ENCODE results near the gene PAPPA. TPM values are rescaled to one million over a fixed set of nuclear protein-coding genes. Genes with fewer than 3 reads are reported as not detected.

PAPPA gene
- total and polyA plus RNA-seq, 2 of the 8 experiments (the other 6 are each of a cell fraction or from before 2014, with no cell fraction given): 0.18 to 0.63 TPM

GRCh38 chr9:116157436-116158138 is 4.0 kb downstream of the PAPPA start:
- peaks cover 4 to 22% (median 8%) of the 10 kb centered on the region in 4 experiments; a peak in 5 of 7 replicates for H3K4me1 ChIP-seq (replicated peaks in 1 of 4; ENCODE audit: control insufficient read depth in 3 of 4, insufficient read depth in 4 of 4, low read length in 3 of 4)
- H3K4me2 ChIP-seq (ENCODE audit: insufficient read depth in 1 of 2, low read depth in 2 of 2, low read length in 2 of 2): peak overlapping the region; percentile 75 to 95
- no peaks in the 10 kb centered on the region for H3K9me3 ChIP-seq (ENCODE audit: insufficient read depth in 2 of 2, low read depth in 1 of 2, low read length in 1 of 2)
- H3K4me3 ChIP-seq (ENCODE audit: extremely low read depth in 1 of 4, insufficient read depth in 2 of 4, low read depth in 3 of 4, low read length in 4 of 4): peak overlapping the region in 3 of 4 experiments; percentile 26 to 55 (median 33); a peak in 4 of 8 replicates
- no peak for FAIRE-seq
- no peak for TF ChIP-seq FOSL1 (IDR thresholded peaks at IDR 0.05; ENCODE audit: insufficient read depth, low read depth, low read length)
- no peak for TF ChIP-seq RAD21 (IDR thresholded peaks at IDR 0.05 in 1 of 2, conservative IDR thresholded peaks at IDR 0.05 in 1 of 2; ENCODE audit: low read depth in 2 of 2, low read length in 2 of 2)
- TF ChIP-seq EGR1 (IDR thresholded peaks at IDR 0.05; ENCODE audit: borderline replicate concordance, low read depth, low read length): no peak
- no peak for TF ChIP-seq PHF8 (conservative IDR thresholded peaks at IDR 0.05; ENCODE audit: low read depth, low read length)
- TF ChIP-seq, protein P1, sequence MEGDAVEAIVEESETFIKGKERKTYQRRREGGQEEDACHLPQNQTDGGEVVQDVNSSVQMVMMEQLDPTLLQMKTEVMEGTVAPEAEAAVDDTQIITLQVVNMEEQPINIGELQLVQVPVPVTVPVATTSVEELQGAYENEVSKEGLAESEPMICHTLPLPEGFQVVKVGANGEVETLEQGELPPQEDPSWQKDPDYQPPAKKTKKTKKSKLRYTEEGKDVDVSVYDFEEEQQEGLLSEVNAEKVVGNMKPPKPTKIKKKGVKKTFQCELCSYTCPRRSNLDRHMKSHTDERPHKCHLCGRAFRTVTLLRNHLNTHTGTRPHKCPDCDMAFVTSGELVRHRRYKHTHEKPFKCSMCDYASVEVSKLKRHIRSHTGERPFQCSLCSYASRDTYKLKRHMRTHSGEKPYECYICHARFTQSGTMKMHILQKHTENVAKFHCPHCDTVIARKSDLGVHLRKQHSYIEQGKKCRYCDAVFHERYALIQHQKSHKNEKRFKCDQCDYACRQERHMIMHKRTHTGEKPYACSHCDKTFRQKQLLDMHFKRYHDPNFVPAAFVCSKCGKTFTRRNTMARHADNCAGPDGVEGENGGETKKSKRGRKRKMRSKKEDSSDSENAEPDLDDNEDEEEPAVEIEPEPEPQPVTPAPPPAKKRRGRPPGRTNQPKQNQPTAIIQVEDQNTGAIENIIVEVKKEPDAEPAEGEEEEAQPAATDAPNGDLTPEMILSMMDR (IDR thresholded peaks at IDR 0.05; ENCODE audit: control extremely low read depth in 1 of 3, insufficient read depth in 1 of 3, low read depth in 1 of 3, low read length in 3 of 3): no peak
- no peak for TF ChIP-seq RXRA (IDR thresholded peaks at IDR 0.05; ENCODE audit: insufficient read depth, low read depth, low read length)
- no peak for TF ChIP-seq RBBP5 (IDR thresholded peaks at IDR 0.05; ENCODE audit: borderline replicate concordance, low read depth, low read length)
- TF ChIP-seq SIN3A (conservative IDR thresholded peaks at IDR 0.05 in 1 of 2, IDR thresholded peaks at IDR 0.05 in 1 of 2; ENCODE audit: low read depth in 1 of 2, low read length in 2 of 2): no peak
- H3K79me1 ChIP-seq (ENCODE audit: low read depth, low read length): no peaks in the 10 kb centered on the region
- no peak overlapping the region for H3K27ac ChIP-seq (ENCODE audit: low read depth, low read length)
- no peak overlapping the region for H2AFZ ChIP-seq (ENCODE audit: low read length)
- H2BK5ac ChIP-seq (ENCODE audit: low read depth, low read length): no peak overlapping the region
- no peak overlapping the region for H3K9ac ChIP-seq (replicated peaks in 1 of 4; ENCODE audit: extremely low read depth in 1 of 4, low read depth in 3 of 4, low read length in 3 of 4)
- DNase-seq (ENCODE audit: low read depth in 1 of 2, low spot score in 2 of 2): no peak
- H3K23me2 ChIP-seq (ENCODE audit: low read depth, low read length): peaks cover 22% of the 10 kb centered on the region
- CTCF ChIA-PET (ENCODE audit: partially characterized antibody): interaction anchor here (0.6 to 2.2 kb wide), 3 partner anchors 9 to 198 kb away, joined by 3 to 7 read pairs (median 3); no protein-coding TSS in a partner anchor
- no peak overlapping the region for H3K56ac ChIP-seq (replicated peaks; ENCODE audit: insufficient read length, low read depth, low read length)
- H4K20me1 ChIP-seq (replicated peaks in 1 of 2; ENCODE audit: control insufficient read depth in 1 of 2, insufficient read depth in 2 of 2, low read length in 2 of 2): no peaks in the 10 kb centered on the region
- H2BK15ac ChIP-seq (ENCODE audit: low read length): no peak overlapping the region
- H3K36me3 ChIP-seq (ENCODE audit: control insufficient read depth in 2 of 4, insufficient read depth in 4 of 4, low read length in 3 of 4): no peaks in the 10 kb centered on the region
- H2BK12ac ChIP-seq (ENCODE audit: low read depth, low read length): no peak overlapping the region
- H4K91ac ChIP-seq (replicated peaks; ENCODE audit: insufficient read length, low read length): no peak overlapping the region
- no peak overlapping the region for H3K23ac ChIP-seq (ENCODE audit: insufficient read length)
- POLR2A ChIA-PET (ENCODE audit: partially characterized antibody): interaction anchor here (0.8 kb wide), 1 partner anchor 177 kb away, joined by 3 read pairs; no protein-coding TSS in a partner anchor
- H2BK120ac ChIP-seq (replicated peaks; ENCODE audit: low read depth, low read length): no peak overlapping the region
- H2BK20ac ChIP-seq (ENCODE audit: low read length): 0 out of 2 replicates have a peak overlapping the region, but pooled peaks have one; percentile 6
- H3K4ac ChIP-seq (replicated peaks; ENCODE audit: insufficient read length, low read depth, low read length): no peak overlapping the region
- no peak overlapping the region for H4K8ac ChIP-seq (ENCODE audit: extremely low read depth, insufficient read depth, low read length)
- H3K14ac ChIP-seq (ENCODE audit: insufficient read length): no peak overlapping the region
- no peak overlapping the region for H4K5ac ChIP-seq (ENCODE audit: insufficient read length, low read depth, low read length)
- H3K18ac ChIP-seq (ENCODE audit: extremely low read depth, low read length): 0 out of 2 replicates have a peak overlapping the region, but pooled peaks have one; percentile 11
- H3K27me3 ChIP-seq (replicated peaks in 1 of 4; ENCODE audit: control insufficient read depth in 3 of 4, extremely low read depth in 1 of 4, insufficient read depth in 3 of 4, low read length in 3 of 4): peaks cover 8 to 35% (median 28%) of the 10 kb centered on the region in 4 experiments
- H3K79me2 ChIP-seq (ENCODE audit: control insufficient read depth in 1 of 2, insufficient read depth in 2 of 2, low read length in 2 of 2): no peaks in the 10 kb centered on the region
- H2AK5ac ChIP-seq (ENCODE audit: low read depth, low read length): no peak overlapping the region
- WGBS, 2 experiments (ENCODE audit: extremely low coverage in 1 of 2, insufficient coverage in 1 of 2, insufficient read length in 1 of 2, insufficient replicate concordance in 2 of 2, low coverage in 1 of 2, low lambda C conversion rate in 2 of 2, missing lambda C conversion rate in 1 of 2): 25% methylated on average over 6 of the region's 6 CpGs; no CpG with 5 or more reads in 1 of the 2 experiments

All from H1 (cell line).